Skin of body (tissue), 2 donors: Measurements from ENCODE around the gene CEP290. TPM values are rescaled to one million over a fixed set of nuclear protein-coding genes. Genes with fewer than 3 reads are reported as not detected.

ENCODE experiments used
- DNase-seq: peaks from one replicate; lab custom pipeline; 2025; lab: John Stamatoyannopoulos, UW
- total RNA-seq: library from RNA; depleted of rRNA; stranded (reverse); fragments of >200 nt; gene quantifications from one replicate; pipeline ENCODE4 v1.2.3, GENCODE V29; 2014

The CEP290 gene, protein sequence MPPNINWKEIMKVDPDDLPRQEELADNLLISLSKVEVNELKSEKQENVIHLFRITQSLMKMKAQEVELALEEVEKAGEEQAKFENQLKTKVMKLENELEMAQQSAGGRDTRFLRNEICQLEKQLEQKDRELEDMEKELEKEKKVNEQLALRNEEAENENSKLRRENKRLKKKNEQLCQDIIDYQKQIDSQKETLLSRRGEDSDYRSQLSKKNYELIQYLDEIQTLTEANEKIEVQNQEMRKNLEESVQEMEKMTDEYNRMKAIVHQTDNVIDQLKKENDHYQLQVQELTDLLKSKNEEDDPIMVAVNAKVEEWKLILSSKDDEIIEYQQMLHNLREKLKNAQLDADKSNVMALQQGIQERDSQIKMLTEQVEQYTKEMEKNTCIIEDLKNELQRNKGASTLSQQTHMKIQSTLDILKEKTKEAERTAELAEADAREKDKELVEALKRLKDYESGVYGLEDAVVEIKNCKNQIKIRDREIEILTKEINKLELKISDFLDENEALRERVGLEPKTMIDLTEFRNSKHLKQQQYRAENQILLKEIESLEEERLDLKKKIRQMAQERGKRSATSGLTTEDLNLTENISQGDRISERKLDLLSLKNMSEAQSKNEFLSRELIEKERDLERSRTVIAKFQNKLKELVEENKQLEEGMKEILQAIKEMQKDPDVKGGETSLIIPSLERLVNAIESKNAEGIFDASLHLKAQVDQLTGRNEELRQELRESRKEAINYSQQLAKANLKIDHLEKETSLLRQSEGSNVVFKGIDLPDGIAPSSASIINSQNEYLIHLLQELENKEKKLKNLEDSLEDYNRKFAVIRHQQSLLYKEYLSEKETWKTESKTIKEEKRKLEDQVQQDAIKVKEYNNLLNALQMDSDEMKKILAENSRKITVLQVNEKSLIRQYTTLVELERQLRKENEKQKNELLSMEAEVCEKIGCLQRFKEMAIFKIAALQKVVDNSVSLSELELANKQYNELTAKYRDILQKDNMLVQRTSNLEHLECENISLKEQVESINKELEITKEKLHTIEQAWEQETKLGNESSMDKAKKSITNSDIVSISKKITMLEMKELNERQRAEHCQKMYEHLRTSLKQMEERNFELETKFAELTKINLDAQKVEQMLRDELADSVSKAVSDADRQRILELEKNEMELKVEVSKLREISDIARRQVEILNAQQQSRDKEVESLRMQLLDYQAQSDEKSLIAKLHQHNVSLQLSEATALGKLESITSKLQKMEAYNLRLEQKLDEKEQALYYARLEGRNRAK (N-terminal part only)
- total RNA-seq = 19.3 TPM

DNA sequence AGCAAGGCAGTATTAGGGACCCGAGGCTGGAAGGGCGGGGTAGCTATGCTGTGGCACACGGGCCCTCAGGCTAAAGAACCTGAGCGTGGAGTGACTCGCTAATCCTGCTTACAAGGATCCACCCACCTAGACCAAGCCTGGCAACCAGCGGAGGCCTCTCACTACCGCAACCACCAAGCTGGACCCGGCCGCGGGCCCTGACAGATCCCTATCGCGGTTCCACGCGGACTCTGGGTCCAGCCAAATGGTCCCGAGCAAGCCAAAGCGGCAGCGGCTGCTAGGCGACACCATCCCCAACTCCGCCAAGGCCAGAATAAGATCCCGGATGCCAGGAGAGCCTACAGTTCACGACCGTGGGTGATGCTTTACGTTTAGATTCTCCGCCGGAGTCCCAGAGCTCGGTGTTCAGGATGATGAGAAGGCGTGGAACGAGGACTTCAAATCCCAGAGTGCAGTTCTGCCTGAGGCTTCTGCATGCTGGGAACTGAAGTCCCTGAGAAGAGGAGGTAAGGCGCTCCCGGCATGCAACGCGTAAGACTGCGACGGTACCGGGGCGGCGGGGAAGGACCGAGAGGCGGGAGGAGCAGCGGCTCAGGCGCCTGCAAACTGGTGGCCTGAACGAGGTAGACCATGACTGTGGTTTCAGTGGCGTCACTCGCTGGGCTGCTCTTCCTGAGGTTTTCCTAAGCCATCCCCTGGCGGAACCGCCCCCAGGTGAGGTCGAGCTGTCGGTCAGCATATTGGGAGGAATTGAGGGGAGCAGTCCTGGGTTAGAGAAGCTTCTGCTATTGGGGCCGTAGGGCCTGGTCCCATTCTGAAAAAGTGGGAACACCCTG, at the start of gene CEP290, which contains the start of gene TMTC3:
Gene CEP290, minus strand, starts transcription at position 315 of the 836 bp plus-strand sequence. CDS start 781 bp downstream, outside the sequence.
Gene TMTC3, plus strand, starts transcription at position 534 of the 836 bp plus-strand sequence. CDS start 6,009 bp downstream, outside the sequence.
- DNase-seq = peak; percentile 99

DNA sequence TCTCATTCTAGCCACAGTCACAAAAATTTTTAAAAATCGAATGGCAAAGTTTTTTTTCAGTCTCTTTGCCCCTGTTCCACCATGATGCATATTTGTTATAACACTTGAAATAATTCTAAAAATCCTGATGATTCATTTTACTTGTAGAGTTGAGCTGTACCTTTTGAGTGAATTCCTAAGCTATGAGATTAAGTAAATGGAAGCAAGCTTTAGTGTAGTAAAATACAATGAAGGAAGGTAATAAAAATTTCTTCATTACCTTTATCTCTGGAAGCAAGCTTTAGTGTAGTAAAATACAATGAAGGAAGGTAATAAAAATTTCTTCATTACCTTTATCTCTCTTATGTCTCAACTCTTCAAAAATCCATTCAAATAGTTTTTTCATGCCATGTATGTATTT, 46.3 kb upstream of the CEP290 start:
- no peak for DNase-seq

DNA sequence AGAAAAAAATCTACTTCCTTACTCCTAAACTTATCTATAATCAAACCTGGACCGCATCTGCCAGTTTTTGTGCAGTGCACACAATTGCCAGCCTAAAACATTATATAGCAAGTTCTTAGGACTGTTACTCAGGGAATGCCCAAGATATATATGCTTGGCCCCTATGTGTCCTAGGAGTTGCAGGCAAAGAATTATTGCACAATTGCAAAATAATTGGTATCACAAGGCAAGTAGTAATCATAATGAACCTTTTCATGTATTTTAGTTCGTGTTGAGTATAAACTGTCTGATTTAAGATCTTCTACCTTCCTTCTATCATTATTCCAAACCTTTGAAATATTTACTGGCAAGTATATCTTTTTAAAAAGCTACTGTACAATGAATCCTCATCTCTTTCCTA, 45.7 kb upstream of the CEP290 start:
- DNase-seq = no peak

DNA sequence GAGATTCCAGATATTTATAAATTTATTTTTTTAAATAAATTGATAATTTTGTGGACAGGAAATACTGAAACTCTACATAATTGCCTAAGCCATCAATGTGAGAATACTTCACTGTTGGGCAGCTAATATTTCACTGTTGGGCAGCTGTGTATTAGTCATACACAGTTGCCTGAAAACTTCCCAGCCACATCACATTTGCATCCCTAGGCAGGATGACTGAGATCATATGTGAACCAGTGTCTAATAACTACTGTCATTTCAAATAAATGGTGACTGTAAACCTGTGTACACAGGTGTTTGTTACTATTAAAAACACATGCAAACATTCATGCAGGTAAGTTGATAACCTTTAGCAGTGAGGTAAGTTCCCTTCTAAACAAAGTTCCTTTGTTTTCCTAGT, 44.1 kb upstream of the CEP290 start:
- DNase-seq = no peak

DNA sequence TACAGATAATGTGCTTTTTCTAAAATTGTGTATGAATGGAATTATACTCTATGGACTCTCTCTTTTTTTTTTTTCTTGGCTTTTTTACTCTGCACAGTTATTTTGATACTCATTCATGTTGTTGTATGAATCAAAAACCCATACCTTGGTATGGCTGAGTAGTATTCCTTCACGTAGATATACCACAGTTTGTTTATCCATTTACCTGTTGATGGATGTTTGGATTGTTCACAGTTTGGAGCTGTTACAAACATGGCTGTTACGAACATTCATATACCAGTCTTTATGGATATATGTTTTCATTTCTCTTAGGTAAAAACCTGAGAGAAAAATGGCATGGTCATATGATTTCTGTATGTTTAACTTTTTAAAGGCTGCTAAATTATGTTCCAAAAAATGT, 43.4 kb upstream of the CEP290 start:
- DNase-seq = no peak

DNA sequence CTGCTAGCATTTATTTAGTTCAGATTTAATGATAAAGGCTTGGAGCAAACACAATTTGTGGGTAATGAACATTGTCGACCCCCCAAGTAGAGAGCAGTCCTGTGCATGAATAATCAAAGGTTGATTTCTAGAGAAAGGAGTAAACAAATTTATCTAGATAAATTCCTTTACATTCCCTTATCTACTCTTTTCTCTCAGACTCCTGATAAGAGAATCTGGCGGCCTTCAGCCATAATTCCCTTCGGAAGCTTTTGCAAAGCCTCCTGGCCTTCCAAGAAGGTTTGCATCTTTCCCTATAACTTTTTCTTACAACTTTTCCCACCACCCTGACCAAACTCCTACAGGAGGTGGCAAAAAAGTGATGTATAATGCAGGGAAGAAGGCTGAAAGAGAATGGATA, 42.3 kb upstream of the CEP290 start:
- no peak for DNase-seq

DNA sequence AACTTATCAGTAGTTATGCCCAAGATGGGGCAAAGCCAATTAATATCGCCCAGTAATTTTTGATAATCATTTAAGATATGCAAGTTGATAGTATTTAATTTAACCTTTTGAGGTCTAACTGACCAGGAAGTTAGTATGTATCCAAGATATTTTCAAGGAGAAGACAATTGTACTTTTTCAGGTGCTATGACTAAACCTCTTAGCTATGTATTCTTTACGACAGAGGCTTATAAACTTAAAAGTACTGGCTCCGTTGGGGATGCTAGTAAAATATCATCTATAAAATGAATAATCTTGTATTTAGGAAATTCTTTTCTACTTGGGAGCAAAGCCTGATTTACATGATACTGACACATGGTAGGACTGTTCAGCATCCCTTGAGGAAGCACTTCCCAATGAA, 40.5 kb upstream of the CEP290 start:
- DNase-seq = no peak

DNA sequence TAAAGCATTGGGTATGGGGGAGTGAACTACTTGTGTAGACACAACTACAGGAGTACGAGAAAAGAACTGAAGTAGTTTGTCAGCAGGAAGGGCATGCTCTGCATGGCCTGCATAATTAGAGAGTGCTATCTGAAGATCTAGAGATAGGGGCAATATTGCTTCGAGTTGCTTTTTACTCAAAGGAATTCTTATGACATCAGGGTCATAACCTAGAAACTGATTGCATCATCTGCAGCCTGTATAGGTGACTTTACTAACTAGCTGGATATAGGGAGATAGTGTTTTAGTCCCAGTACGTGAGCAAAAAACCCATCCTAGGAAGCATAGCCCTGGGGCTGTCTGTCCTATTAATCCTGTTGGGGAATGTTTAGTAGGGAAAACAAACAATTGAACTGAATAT, 40.0 kb upstream of the CEP290 start:
- no peak for DNase-seq

DNA sequence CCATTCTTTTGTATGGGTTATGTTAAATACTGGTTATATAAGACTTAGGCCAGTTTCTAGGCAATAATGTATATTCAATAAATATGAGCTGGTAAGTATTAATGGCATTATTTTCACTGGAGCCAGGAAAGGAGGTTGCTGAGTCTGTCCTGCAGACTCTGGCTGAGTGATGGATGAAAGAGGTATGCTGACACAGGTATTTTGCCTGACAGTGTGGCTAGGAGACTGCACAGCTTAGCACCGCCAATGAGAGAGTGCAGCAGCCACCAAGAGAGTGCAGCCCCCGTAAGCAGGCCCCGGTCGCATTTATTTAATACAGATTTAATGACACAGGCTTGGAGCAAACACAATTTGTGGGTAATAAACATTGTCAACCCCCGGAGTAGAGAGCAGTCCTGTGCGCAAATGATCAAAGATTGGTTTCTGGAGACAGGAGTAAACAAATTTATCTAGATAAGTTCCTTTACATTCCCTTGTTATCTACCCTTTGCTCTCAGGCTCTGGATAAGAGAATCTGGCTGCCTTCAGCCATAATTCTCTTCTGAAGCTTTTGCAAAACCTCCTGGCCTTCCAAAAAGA, 37.6 kb upstream of the CEP290 start:
- no peak for DNase-seq

DNA sequence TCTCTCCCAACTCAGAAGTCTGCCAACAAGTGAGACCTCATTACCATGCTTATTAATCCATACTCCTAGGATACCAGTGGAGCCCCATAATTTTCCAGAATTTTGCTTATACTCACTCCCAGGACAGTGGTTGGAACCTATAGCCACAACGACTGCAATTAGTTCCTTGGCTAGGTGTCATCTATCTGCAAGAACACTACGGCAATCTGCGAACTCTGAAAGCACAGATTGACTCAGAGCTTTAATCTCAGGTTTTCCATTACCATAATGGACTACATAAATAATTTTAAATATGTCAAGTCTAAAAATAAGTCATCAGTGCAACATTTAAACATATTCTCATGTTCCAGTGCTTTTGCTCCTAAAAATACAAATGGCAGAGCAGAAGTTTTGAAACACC, 33.7 kb upstream of the CEP290 start:
- DNase-seq = no peak

DNA sequence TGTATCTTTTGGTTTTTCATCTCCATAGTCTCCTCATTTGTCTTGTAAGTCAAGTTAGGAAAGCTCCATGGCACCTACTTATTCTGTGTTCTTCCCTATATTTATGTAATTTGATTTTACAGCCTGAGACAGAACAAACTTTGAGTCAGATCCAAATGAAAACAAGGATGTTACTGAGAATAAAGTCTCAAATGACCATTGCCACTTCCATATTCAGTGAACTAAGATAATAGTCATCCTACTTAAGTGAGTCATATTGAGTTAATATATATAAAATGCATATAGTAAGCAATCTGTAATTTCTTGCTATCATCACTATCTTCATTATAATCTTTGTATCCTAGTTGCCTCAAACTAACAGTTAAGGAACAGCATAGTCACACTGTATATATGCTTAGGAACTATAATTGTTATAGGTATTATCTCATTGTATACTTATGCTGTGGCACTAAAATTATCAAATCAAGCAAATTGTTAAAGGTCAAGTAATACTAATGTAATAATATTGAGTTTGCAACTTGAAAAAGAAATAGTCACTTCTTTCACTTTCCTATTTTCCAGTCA, 31.0 kb upstream of the CEP290 start:
- DNase-seq = no peak

DNA sequence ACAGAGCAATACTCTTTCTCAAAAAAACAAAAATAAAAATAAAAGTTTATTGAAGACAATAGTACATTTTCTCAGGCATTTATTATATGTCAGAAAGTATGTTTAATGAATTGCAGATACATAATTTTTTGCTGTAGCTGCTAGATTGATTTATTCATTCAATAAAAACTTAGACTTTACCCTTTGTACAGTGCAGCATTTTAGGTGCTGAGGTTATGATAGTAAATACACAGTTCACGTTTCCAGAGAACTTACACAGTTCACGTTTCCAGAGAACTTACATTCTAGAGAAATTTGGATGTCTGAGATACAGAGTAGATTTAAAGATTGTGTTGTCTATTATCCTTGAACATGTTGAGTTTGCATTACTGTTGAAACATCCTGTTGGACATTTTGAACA, 25.5 kb upstream of the CEP290 start:
- no peak for DNase-seq

DNA sequence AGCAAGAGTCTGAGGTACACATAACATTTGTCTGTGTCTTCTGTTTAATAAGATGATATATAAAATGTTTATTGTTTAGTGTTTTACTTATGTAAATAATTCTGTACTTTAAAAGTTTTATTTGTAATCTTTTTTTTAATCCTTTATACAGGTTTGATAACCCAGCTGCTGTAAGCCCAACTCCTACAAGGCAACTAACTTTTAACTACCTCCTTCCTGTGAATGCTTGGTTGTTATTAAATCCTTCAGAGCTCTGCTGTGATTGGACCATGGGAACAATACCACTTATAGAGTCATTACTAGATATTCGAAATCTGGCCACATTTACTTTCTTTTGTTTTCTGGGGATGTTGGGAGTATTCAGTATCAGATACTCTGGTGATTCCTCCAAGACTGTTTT, 24.3 kb upstream of the CEP290 start:
- DNase-seq = no peak

DNA sequence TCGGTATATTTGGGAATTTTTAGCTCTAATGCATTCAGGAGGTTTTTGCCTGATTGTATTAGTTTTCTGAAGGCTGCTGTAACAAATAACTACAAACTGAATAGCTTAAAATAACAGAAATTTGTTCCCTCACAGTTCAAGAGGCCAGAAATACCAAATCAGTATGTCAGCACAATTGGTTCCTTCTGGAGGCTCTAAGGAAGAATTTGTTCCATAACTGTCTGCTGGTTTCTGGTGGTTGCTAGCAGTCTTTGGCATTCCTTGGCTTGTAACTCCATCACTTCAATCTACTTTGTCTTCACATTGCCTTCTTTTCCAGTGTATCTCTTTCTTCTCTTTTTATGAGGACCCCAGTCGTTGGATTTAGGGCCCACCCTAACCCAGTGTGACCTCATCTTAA, 21.5 kb upstream of the CEP290 start:
- no peak for DNase-seq

DNA sequence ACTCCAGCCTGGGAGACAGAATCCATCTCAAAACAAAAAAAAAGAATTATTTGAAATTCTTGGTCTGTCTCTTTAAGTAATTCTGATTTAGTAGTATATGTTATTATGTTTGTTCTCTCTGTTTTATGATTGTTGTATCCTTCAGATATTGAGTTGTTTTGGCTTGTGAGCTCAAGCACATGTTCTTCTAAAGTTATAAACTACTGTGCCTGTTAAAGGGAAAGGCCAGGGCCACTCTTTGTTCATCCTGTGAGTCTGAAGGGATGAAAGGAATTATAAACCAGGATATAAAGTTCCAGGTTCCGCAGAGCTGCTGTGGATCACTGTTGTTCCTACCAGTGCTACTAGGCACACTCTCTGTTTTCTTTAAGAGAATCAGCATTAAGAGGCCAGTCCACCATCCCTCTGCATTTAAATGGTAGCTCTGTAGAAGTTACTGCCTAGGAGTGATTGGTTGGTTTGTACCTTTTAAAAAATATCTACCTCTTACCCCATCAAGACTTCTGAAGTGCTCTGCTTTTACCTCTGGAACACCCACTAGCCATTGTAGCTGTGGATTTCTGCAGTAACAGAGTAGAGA, 14.3 kb upstream of the CEP290 start:
- no peak for DNase-seq

DNA sequence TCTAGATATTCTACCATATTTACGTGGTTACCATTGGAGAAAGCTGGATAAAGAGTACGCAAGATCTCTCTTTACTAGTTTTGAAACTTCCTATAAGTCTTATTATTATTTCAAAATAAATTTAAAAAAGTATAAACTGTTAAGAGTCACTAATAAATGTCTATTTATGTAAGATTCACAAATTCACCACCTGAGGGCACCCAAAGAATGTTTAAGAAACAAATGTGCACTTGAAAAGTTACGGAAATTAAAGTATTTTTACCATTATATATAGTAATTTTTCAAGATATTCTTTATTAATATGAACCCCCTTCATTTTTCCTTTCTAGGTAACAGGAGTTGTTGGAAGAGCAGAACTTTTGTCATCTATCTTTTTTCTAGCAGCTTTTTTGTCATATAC, 12.1 kb upstream of the CEP290 start:
- DNase-seq = peak; percentile 3

DNA sequence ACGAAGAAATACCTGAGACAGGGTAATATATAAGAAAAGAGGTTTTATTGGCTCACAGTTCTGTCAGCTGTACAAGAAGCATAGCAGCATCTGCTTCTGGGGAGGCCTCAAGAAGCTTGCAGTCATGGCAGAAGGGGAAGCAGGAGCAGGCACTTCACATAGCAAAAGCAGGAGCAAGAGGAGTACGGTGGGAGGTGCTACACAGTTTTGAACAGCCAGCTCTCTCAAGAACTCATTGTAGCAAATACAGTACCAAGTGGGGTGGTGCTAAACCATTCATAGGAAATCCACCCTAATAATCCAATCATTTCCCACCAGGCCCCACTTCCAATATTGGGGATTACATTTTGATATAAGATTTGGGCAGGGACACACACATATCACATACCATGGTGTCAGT, 8.2 kb upstream of the CEP290 start:
- no peak for DNase-seq

DNA sequence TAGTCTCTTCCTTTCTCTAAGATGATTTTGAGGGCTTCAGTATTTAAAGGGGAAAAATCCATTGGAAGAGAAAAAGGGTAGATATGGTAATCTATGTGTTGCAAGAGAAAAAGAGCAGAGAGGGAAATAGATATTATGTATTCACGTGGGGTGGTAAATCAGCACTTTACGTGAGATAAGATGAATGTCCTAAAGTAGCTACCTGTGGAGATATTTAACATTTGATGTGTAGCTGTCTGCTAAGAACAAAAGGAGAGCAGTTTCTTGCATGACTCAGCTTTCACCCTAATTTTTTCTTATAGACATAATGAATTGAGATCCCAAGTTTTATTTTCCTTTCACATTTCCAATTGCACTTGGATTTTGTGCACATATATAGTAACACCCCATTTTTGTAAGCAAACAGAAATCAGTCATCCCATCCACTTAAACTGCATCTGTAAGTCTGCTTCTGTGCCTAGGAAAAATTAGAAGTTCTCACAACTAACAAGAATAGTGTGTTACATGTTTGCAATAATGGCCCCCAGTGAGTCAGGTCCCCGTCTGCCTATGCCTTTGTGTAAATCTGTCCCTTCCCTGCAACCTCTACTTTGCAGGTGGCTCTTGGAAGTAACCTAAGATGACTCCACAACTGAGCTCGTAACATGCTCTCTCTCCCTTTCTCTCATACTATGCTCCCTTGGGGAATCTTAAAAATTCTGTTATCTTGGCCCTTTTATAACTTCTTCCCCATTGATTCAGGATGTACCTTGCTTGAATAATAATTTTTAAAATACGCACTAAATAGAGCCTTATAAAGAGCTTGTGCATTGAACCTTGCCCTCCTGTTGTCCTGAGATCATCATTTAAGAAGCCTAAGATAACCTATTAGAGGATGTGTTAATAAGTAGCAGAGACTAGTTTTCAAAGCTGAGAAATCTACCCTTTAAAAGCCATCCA, 3.9 kb upstream of the CEP290 start:
- no peak for DNase-seq
